ENCODE data around the gene CCDC30. TPM values are rescaled to one million over a fixed set of nuclear protein-coding genes. Genes with fewer than 3 reads are reported as not detected.
"Not testable (repeated sequence)": the region's sequence is repeated elsewhere in the genome, so short reads cannot be mapped to it uniquely, and the experiment has no call there.

CCDC30 gene
- total and polyA plus RNA-seq, 3 experiments from 2014 or later: 0.58 to 1.9 (median 1.5) TPM

DNA sequence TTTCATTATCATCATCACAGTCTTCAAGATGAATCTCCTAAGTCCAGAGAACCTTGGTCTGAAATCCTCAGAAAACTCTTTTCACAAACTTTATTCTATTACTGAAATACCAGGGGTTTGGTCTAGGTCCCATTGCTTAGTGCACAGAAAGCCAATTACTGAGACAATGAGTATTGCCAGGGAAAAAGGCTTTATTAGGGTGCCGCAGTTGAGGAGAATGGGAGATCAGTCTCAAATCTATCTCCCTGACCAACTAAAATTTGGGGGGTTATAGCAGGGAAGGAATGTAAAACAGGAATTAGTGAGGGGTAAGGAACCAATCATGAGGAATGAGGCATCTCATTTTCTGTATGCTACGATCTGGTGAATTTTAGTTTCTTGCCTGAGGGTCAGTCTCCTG is 124.7 kb downstream of the CCDC30 start:
- Histone ChIP-seq H3K4me1 (ENCODE audit: insufficient read depth, low read length) (no peaks in the 10 kb centered on the region), H3K27me3 (ENCODE audit: insufficient read depth, low read length, poor library complexity, severe bottlenecking) (no peaks in the 10 kb centered on the region), H3K9me3 (ENCODE audit: low read length) (no peaks in the 10 kb centered on the region), H3K36me3 (ENCODE audit: insufficient read depth, low read length) (no peaks in the 10 kb centered on the region), H3K27ac (ENCODE audit: low read depth, low read length) (no peak overlapping the region), H3K4me3 (ENCODE audit: low read length) (no peak overlapping the region)
- Mint-ChIP-seq H3K36me3 (peaks cover 24 to 49% (median 27%) of the 10 kb centered on the region in 3 donors), H3K4me1 (no peaks in the 10 kb centered on the region), H3K27me3 (peaks cover 0 to 2% of the 10 kb centered on the region in 2 donors), H3K9me3 (peaks cover 6 to 15% (median 11%) of the 10 kb centered on the region in 5 donors), H3K4me3 (no peak overlapping the region), H3K27ac (no peak overlapping the region)
- no peak for DNase-seq
- CTCF ChIA-PET: no interaction called here
- POLR2A ChIA-PET: no interaction called here

DNA sequence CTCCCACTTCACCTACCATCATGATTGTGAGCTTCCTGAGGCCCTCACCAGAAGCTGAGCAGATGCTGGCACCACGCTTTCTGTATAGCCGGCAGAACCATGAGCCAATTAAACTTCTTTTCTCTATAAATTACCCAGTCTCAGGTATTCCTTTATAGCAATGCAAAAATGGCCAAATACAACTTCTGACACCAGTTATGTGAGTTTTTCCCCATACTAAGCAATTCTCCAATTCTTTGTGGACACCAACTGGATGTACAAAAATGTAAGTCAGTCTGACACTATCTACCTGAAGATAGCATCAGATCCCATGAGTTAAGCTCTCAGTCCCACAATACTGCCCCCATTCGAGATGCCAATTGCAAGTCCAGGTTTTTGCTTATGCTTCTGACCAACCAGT is 129.7 kb downstream of the CCDC30 start:
- no peaks in the 10 kb centered on the region for H3K36me3 ChIP-seq (ENCODE audit: insufficient read depth, low read length)
- H3K9me3 Mint-ChIP-seq: peaks cover 3 to 9% (median 5%) of the 10 kb centered on the region in 5 donors
- H3K4me3 ChIP-seq (ENCODE audit: low read length): no peak overlapping the region
- DNase-seq: no peak
- ChIA-PET POLR2A (no interaction called here), CTCF (no interaction called here)
- H3K36me3 Mint-ChIP-seq: peaks cover 19 to 39% (median 21%) of the 10 kb centered on the region in 3 donors
- H3K27ac ChIP-seq (ENCODE audit: low read depth, low read length): no peak overlapping the region
- peaks cover 4 to 7% of the 10 kb centered on the region in 2 donors for H3K27me3 Mint-ChIP-seq
- peak overlapping the region in 1 of 7 donors; percentile 28 for H3K4me3 Mint-ChIP-seq
- no peaks in the 10 kb centered on the region for H3K4me1 Mint-ChIP-seq
- H3K9me3 ChIP-seq (ENCODE audit: low read length): no peaks in the 10 kb centered on the region
- H3K4me1 ChIP-seq (ENCODE audit: insufficient read depth, low read length): no peaks in the 10 kb centered on the region
- H3K27me3 ChIP-seq (ENCODE audit: insufficient read depth, low read length, poor library complexity, severe bottlenecking): no peaks in the 10 kb centered on the region
- H3K27ac Mint-ChIP-seq: no peak overlapping the region

GRCh38 chr1:42593486-42594100 is 130.5 kb downstream of the CCDC30 start:
- no peaks in the 10 kb centered on the region for H3K9me3 ChIP-seq (ENCODE audit: low read length)
- no peaks in the 10 kb centered on the region for H3K36me3 ChIP-seq (ENCODE audit: insufficient read depth, low read length)
- H3K27ac Mint-ChIP-seq: no peak overlapping the region
- peaks cover 4 to 7% of the 10 kb centered on the region in 2 donors for H3K27me3 Mint-ChIP-seq
- H3K27ac ChIP-seq (ENCODE audit: low read depth, low read length): no peak overlapping the region
- no peak overlapping the region for H3K4me3 ChIP-seq (ENCODE audit: low read length)
- ChIA-PET CTCF (no interaction called here), POLR2A (no interaction called here)
- no peaks in the 10 kb centered on the region for H3K4me1 ChIP-seq (ENCODE audit: insufficient read depth, low read length)
- no peaks in the 10 kb centered on the region for H3K4me1 Mint-ChIP-seq
- DNase-seq: no peak
- H3K36me3 Mint-ChIP-seq: peaks cover 14 to 31% (median 18%) of the 10 kb centered on the region in 3 donors
- no peaks in the 10 kb centered on the region for H3K27me3 ChIP-seq (ENCODE audit: insufficient read depth, low read length, poor library complexity, severe bottlenecking)
- no peak overlapping the region for H3K4me3 Mint-ChIP-seq
- H3K9me3 Mint-ChIP-seq: peaks cover 0 to 2% (median 0%) of the 10 kb centered on the region in 5 donors

DNA sequence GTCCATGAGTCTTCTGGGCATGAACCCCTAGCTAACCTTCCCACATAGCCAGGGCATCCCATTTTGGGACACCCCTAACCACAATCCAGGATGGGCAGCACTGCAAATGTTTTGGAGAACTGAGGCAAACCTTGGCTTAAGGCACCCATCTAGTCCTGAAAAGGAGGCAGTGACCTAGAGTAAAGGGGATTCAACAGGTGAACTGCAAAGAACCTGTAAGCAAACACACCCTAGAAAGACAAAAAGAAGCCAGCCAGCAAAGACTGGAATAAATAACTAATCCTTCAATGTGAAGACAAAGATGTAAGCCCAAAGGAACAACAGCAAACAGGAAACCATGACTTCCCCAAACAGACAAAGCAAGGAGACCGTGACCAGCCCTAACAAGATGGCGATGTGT is 138.4 kb downstream of the CCDC30 start:
- Mint-ChIP-seq H3K4me1 (no peaks in the 10 kb centered on the region), H3K27me3 (peaks cover 1 to 4% of the 10 kb centered on the region in 2 donors), H3K36me3 (peaks cover 0 to 8% (median 3%) of the 10 kb centered on the region in 3 donors), H3K27ac (no peak overlapping the region), H3K4me3 (no peak overlapping the region), H3K9me3 (peaks cover 0 to 7% (median 4%) of the 10 kb centered on the region in 5 donors)
- H3K27me3 ChIP-seq (ENCODE audit: insufficient read depth, low read length, poor library complexity, severe bottlenecking): no peaks in the 10 kb centered on the region
- H3K4me3 ChIP-seq (ENCODE audit: low read length): no peak overlapping the region
- H3K27ac ChIP-seq (ENCODE audit: low read depth, low read length): no peak overlapping the region
- no peak for DNase-seq
- no peaks in the 10 kb centered on the region for H3K36me3 ChIP-seq (ENCODE audit: insufficient read depth, low read length)
- CTCF ChIA-PET: no interaction called here
- no peaks in the 10 kb centered on the region for H3K4me1 ChIP-seq (ENCODE audit: insufficient read depth, low read length)
- no peaks in the 10 kb centered on the region for H3K9me3 ChIP-seq (ENCODE audit: low read length)
- POLR2A ChIA-PET: no interaction called here

DNA sequence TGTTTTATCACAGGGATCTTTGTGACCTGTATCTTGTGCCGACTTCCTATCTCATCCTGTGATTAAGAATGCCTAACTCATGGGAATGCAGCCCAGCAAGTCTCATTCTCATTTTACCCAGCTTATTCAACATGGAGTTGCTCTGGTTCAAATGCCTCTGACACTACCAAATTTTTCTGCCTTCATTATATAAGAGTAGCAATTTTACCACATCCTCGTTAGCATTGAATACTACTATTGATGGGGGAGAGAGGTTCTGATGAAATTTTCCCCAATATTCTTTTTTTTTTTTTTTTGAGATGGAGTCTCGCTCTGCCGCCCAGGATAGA is 150.7 kb downstream of the CCDC30 start:
- H3K4me3 Mint-ChIP-seq: no peak overlapping the region
- H3K27me3 Mint-ChIP-seq: no peaks in the 10 kb centered on the region
- no peak overlapping the region for H3K27ac ChIP-seq (ENCODE audit: low read depth, low read length)
- H3K9me3 ChIP-seq (ENCODE audit: low read length): no peaks in the 10 kb centered on the region
- H3K27ac Mint-ChIP-seq: no peak overlapping the region
- no peaks in the 10 kb centered on the region for H3K4me1 Mint-ChIP-seq
- H3K27me3 ChIP-seq (ENCODE audit: insufficient read depth, low read length, poor library complexity, severe bottlenecking): no peaks in the 10 kb centered on the region
- POLR2A ChIA-PET: no interaction called here
- H3K9me3 Mint-ChIP-seq: peaks cover 0 to 2% (median 0%) of the 10 kb centered on the region in 5 donors
- H3K36me3 Mint-ChIP-seq: peaks cover 0 to 4% (median 0%) of the 10 kb centered on the region in 3 donors
- H3K4me1 ChIP-seq (ENCODE audit: insufficient read depth, low read length): no peaks in the 10 kb centered on the region
- H3K4me3 ChIP-seq (ENCODE audit: low read length): no peak overlapping the region
- H3K36me3 ChIP-seq (ENCODE audit: insufficient read depth, low read length): no peaks in the 10 kb centered on the region
- CTCF ChIA-PET: no interaction called here
- no peak for DNase-seq

DNA sequence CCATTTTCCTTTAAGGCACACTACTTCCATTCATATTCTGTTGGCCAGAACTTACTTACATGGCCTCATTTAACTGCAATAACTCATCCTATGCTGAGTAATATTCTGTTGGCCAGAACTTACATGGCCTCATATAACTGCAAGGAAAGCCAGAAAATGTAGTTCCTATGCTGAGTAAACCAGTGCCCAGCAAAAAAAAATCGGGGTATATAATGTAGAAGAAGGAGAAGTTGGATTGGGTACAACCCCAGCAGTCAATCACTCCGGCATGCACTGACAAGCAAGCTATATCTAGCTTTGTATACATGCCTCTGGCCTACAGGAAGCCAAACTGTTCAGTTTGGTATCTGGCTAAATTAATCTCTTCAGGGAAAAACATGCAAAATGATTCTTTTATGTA is 155.8 kb downstream of the CCDC30 start:
- Histone ChIP-seq H3K4me1 (ENCODE audit: insufficient read depth, low read length) (no peaks in the 10 kb centered on the region), H3K36me3 (ENCODE audit: insufficient read depth, low read length) (no peaks in the 10 kb centered on the region), H3K27me3 (ENCODE audit: insufficient read depth, low read length, poor library complexity, severe bottlenecking) (no peaks in the 10 kb centered on the region), H3K27ac (ENCODE audit: low read depth, low read length) (no peak overlapping the region), H3K4me3 (ENCODE audit: low read length) (no peak overlapping the region), H3K9me3 (ENCODE audit: low read length) (no peaks in the 10 kb centered on the region)
- Mint-ChIP-seq H3K4me1 (no peaks in the 10 kb centered on the region), H3K36me3 (peaks cover 0 to 4% (median 0%) of the 10 kb centered on the region in 3 donors), H3K27ac (no peak overlapping the region), H3K9me3 (peaks cover 0 to 2% (median 0%) of the 10 kb centered on the region in 5 donors), H3K4me3 (no peak overlapping the region), H3K27me3 (no peaks in the 10 kb centered on the region)
- ChIA-PET POLR2A (no interaction called here), CTCF (no interaction called here)
- no peak for DNase-seq

DNA sequence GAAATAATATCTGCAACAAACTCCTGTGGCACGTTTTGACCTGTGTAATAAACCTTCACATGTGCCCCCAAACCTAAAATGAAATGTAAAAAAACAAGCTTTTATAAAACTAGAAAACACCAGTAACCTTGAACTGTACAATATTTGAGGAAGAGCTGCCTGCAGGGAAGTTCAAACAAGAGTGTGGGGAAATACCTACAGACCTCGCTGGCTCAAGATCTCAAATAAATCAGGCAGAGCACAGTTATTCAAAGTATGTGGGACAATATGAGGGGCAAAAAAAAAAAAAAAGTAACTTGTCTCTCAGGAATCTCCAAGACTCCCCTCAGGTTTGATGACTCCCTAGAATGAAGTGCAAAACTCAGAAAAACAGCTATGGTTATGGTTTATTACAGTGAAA is 157.2 kb downstream of the CCDC30 start:
- ChIA-PET POLR2A (no interaction called here), CTCF (no interaction called here)
- no peaks in the 10 kb centered on the region for H3K4me1 Mint-ChIP-seq
- no peaks in the 10 kb centered on the region for H3K9me3 Mint-ChIP-seq
- no peaks in the 10 kb centered on the region for H3K36me3 Mint-ChIP-seq
- no peak overlapping the region for H3K27ac ChIP-seq (ENCODE audit: low read depth, low read length)
- H3K27ac Mint-ChIP-seq: no peak overlapping the region
- H3K4me1 ChIP-seq (ENCODE audit: insufficient read depth, low read length): no peaks in the 10 kb centered on the region
- H3K4me3 Mint-ChIP-seq: no peak overlapping the region
- H3K36me3 ChIP-seq (ENCODE audit: insufficient read depth, low read length): no peaks in the 10 kb centered on the region
- no peak for DNase-seq
- peaks cover 0 to under 1% of the 10 kb centered on the region in 2 donors for H3K27me3 Mint-ChIP-seq
- no peak overlapping the region for H3K4me3 ChIP-seq (ENCODE audit: low read length)
- no peaks in the 10 kb centered on the region for H3K9me3 ChIP-seq (ENCODE audit: low read length)
- no peaks in the 10 kb centered on the region for H3K27me3 ChIP-seq (ENCODE audit: insufficient read depth, low read length, poor library complexity, severe bottlenecking)

GRCh38 chr1:42621180-42621579 is 158.1 kb downstream of the CCDC30 start:
- H3K27ac Mint-ChIP-seq; POLR2A ChIA-PET; CTCF ChIA-PET; DNase-seq; H3K4me3 ChIP-seq (ENCODE audit: low read length); H3K4me1 Mint-ChIP-seq; H3K4me1 ChIP-seq (ENCODE audit: insufficient read depth, low read length); H3K36me3 ChIP-seq (ENCODE audit: insufficient read depth, low read length); H3K9me3 Mint-ChIP-seq; H3K27me3 ChIP-seq (ENCODE audit: insufficient read depth, low read length, poor library complexity, severe bottlenecking); H3K27me3 Mint-ChIP-seq; H3K9me3 ChIP-seq (ENCODE audit: low read length); H3K36me3 Mint-ChIP-seq; H3K27ac ChIP-seq (ENCODE audit: low read depth, low read length); H3K4me3 Mint-ChIP-seq: not testable (repeated sequence)

DNA sequence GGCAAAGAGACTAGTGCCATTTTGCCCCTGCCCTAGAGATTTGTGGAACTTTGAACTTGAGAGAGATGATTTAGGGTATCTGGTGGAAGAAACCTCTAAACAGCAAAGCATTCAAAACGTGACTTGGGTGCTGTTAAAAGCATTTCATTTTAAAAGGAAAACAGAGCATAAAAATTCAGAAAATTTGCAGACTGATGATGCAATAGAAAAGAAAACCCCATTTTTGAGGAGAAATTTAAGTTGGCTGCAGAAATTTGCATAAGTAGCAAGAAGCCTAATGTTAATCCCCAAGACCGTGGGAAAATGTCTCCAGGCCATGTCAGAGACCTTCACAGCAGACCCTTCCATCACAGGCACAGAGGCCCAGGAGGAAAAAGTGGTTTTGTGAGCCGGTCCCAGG is 164.1 kb downstream of the CCDC30 start:
- H3K36me3 Mint-ChIP-seq; H3K27ac Mint-ChIP-seq; H3K4me3 Mint-ChIP-seq; H3K4me1 Mint-ChIP-seq; H3K9me3 Mint-ChIP-seq; H3K27ac ChIP-seq (ENCODE audit: low read depth, low read length); H3K27me3 ChIP-seq (ENCODE audit: insufficient read depth, low read length, poor library complexity, severe bottlenecking); H3K27me3 Mint-ChIP-seq; POLR2A ChIA-PET; H3K36me3 ChIP-seq (ENCODE audit: insufficient read depth, low read length); CTCF ChIA-PET; H3K4me3 ChIP-seq (ENCODE audit: low read length); DNase-seq; H3K9me3 ChIP-seq (ENCODE audit: low read length); H3K4me1 ChIP-seq (ENCODE audit: insufficient read depth, low read length): not testable (repeated sequence)

Data from CD8-positive, alpha-beta memory T cell (primary cell).